ENCODE data around the gene TBL1X.
"Not testable (repeated sequence)": the region's sequence is repeated elsewhere in the genome, so short reads cannot be mapped to it uniquely, and the experiment has no call there.

TBL1X gene

GRCh38 chrX:9758021-9758638 is 293.3 kb downstream of the TBL1X start:
- no peak overlapping the region for H3K4me3 ChIP-seq (ENCODE audit: low read depth, low read length)
- no peak overlapping the region for H3K27ac ChIP-seq
- no peak overlapping the region for H3K4me2 ChIP-seq (ENCODE audit: low read length)
- H3K9me3 ChIP-seq (ENCODE audit: control insufficient read depth, low read length), result no peaks in the 10 kb centered on the region
- no peaks in the 10 kb centered on the region for H3K4me1 ChIP-seq
- TF ChIP-seq, protein P1, sequence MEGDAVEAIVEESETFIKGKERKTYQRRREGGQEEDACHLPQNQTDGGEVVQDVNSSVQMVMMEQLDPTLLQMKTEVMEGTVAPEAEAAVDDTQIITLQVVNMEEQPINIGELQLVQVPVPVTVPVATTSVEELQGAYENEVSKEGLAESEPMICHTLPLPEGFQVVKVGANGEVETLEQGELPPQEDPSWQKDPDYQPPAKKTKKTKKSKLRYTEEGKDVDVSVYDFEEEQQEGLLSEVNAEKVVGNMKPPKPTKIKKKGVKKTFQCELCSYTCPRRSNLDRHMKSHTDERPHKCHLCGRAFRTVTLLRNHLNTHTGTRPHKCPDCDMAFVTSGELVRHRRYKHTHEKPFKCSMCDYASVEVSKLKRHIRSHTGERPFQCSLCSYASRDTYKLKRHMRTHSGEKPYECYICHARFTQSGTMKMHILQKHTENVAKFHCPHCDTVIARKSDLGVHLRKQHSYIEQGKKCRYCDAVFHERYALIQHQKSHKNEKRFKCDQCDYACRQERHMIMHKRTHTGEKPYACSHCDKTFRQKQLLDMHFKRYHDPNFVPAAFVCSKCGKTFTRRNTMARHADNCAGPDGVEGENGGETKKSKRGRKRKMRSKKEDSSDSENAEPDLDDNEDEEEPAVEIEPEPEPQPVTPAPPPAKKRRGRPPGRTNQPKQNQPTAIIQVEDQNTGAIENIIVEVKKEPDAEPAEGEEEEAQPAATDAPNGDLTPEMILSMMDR (IDR thresholded peaks at IDR 0.05), result no peak
- no peak overlapping the region for H3K9ac ChIP-seq
- H3K79me2 ChIP-seq, result no peaks in the 10 kb centered on the region
- H2AFZ ChIP-seq, result no peak overlapping the region
- no peaks in the 10 kb centered on the region for H3K36me3 ChIP-seq (ENCODE audit: control insufficient read depth, insufficient read depth, low read length)
- H3K27me3 ChIP-seq (ENCODE audit: control insufficient read depth, insufficient read depth, low read length), result no peaks in the 10 kb centered on the region

GRCh38 chrX:9759337-9759736 is 294.5 kb downstream of the TBL1X start:
- no peaks in the 10 kb centered on the region for H3K27me3 ChIP-seq (ENCODE audit: control insufficient read depth, insufficient read depth, low read length)
- TF ChIP-seq, protein P1 (IDR thresholded peaks at IDR 0.05), result no peak
- no peak overlapping the region for H3K9ac ChIP-seq
- H3K4me3 ChIP-seq (ENCODE audit: low read depth, low read length), result no peak overlapping the region
- H3K4me1 ChIP-seq, result no peaks in the 10 kb centered on the region
- no peaks in the 10 kb centered on the region for H3K79me2 ChIP-seq
- no peak overlapping the region for H3K27ac ChIP-seq
- H3K36me3 ChIP-seq (ENCODE audit: control insufficient read depth, insufficient read depth, low read length), result no peaks in the 10 kb centered on the region
- H2AFZ ChIP-seq, result no peak overlapping the region
- no peaks in the 10 kb centered on the region for H3K9me3 ChIP-seq (ENCODE audit: control insufficient read depth, low read length)
- no peak overlapping the region for H3K4me2 ChIP-seq (ENCODE audit: low read length)

- no peak overlapping the region for H3K27ac ChIP-seq
- H3K36me3 ChIP-seq (ENCODE audit: control insufficient read depth, insufficient read depth, low read length), result no peaks in the 10 kb centered on the region
- peak overlapping the region; percentile 33 for H2AFZ ChIP-seq
- no peak overlapping the region for H3K4me3 ChIP-seq (ENCODE audit: low read depth, low read length)
- H3K9me3 ChIP-seq (ENCODE audit: control insufficient read depth, low read length), result no peaks in the 10 kb centered on the region
- H3K27me3 ChIP-seq (ENCODE audit: control insufficient read depth, insufficient read depth, low read length), result no peaks in the 10 kb centered on the region
- no peaks in the 10 kb centered on the region for H3K4me1 ChIP-seq
- TF ChIP-seq, protein P1 (IDR thresholded peaks at IDR 0.05), result no peak
- no peak overlapping the region for H3K4me2 ChIP-seq (ENCODE audit: low read length)
- H3K79me2 ChIP-seq, result no peaks in the 10 kb centered on the region
- no peak overlapping the region for H3K9ac ChIP-seq
These were observed 300.3 kb downstream of the TBL1X start for GRCh38 chrX:9765072-9765736.

- Histone ChIP-seq H3K4me2 (ENCODE audit: low read length) (no peak within 1 kb of the TSS), H3K4me3 (ENCODE audit: low read depth, low read length) (no peak within 1 kb of the TSS), H3K9me3 (ENCODE audit: control insufficient read depth, low read length) (no peaks in the 10 kb centered on the region), H3K27ac (no peak within 1 kb of the TSS), H3K4me1 (no peaks in the 10 kb centered on the region), H3K27me3 (ENCODE audit: control insufficient read depth, insufficient read depth, low read length) (no peaks in the 10 kb centered on the region), H2AFZ (peak within 1 kb of the TSS; percentile 33), H3K9ac (no peak within 1 kb of the TSS), H3K79me2 (no peaks in the 10 kb centered on the region), H3K36me3 (ENCODE audit: control insufficient read depth, insufficient read depth, low read length) (no peaks in the 10 kb centered on the region)
- TF ChIP-seq, protein P1 (IDR thresholded peaks at IDR 0.05), result no peak
These were observed 300.9 kb downstream of the TBL1X start, which contains the start of gene GPR143 for GRCh38 chrX:9765737-9766097. Gene GPR143, minus strand, starts transcription at chrX:9765847. Its CDS starts 30 bp downstream, at chrX:9765817.

DNA sequence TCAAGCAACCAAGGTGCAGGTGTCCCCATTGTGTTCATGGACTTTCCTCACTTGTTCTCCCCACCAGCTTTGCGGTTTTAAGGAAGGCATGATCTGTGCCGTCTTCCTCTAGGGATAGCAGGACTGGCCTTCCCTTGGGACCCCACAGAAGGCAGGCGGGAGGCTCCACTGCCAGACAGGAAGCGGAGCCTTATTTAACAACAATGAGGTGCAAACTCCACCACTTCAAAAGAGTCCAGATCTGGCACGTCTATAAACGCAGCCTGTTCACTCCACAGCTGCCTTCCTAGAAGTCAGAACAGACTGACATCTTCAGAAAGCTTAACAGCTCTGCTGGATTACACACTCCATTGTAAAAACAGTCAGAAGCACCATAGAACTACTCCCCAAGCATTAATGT is 302.5 kb downstream of the TBL1X start:
- H3K36me3 ChIP-seq (ENCODE audit: control insufficient read depth, insufficient read depth, low read length), result no peaks in the 10 kb centered on the region
- H3K27me3 ChIP-seq (ENCODE audit: control insufficient read depth, insufficient read depth, low read length), result no peaks in the 10 kb centered on the region
- H2AFZ ChIP-seq, result no peak overlapping the region
- no peaks in the 10 kb centered on the region for H3K79me2 ChIP-seq
- no peaks in the 10 kb centered on the region for H3K9me3 ChIP-seq (ENCODE audit: control insufficient read depth, low read length)
- H3K27ac ChIP-seq, result no peak overlapping the region
- no peak overlapping the region for H3K9ac ChIP-seq
- H3K4me2 ChIP-seq (ENCODE audit: low read length), result no peak overlapping the region
- H3K4me3 ChIP-seq (ENCODE audit: low read depth, low read length), result no peak overlapping the region
- TF ChIP-seq, protein P1 (IDR thresholded peaks at IDR 0.05), result no peak
- no peaks in the 10 kb centered on the region for H3K4me1 ChIP-seq

- not testable (repeated sequence) for H3K79me2 ChIP-seq; H2AFZ ChIP-seq; H3K27ac ChIP-seq; H3K36me3 ChIP-seq (ENCODE audit: control insufficient read depth, insufficient read depth, low read length); H3K4me1 ChIP-seq; H3K27me3 ChIP-seq (ENCODE audit: control insufficient read depth, insufficient read depth, low read length); H3K4me3 ChIP-seq (ENCODE audit: low read depth, low read length); H3K9ac ChIP-seq; H3K9me3 ChIP-seq (ENCODE audit: control insufficient read depth, low read length); H3K4me2 ChIP-seq (ENCODE audit: low read length)
These were observed 303.5 kb downstream of the TBL1X start for GRCh38 chrX:9768321-9768839.
